Mesothelial cell of epicardium (in vitro differentiated cells): ENCODE data around the gene NSFL1C. TPM values are rescaled to one million over a fixed set of nuclear protein-coding genes. Genes with fewer than 3 reads are reported as not detected.

Experiments
- DNase-seq, 2 experiments: peaks; one replicate each; pipeline ENCODE4 v3.0.0; 2021; ENCODE audit warnings: low spot score in 2 of 2; ENCODE audit not compliant: unreplicated experiment in 2 of 2
- H3K27ac Mint-ChIP-seq: 2 replicates; pipeline ENCODE4 v1.8.0; 2021; ENCODE audit warnings: mixed read lengths
- H3K27me3 Mint-ChIP-seq: 2 replicates; pipeline ENCODE4 v1.8.0; 2021; ENCODE audit warnings: low read depth, mixed read lengths
- H3K36me3 Mint-ChIP-seq: 2 replicates; pipeline ENCODE4 v1.8.0; 2021; ENCODE audit warnings: mixed read lengths
- H3K4me1 Mint-ChIP-seq: 2 replicates; pipeline ENCODE4 v1.8.0; 2021; ENCODE audit warnings: mixed read lengths
- H3K4me3 Mint-ChIP-seq: 2 replicates; pipeline ENCODE4 v1.8.0; 2021; ENCODE audit warnings: mild to moderate bottlenecking, moderate library complexity, mixed read lengths
- H3K9me3 Mint-ChIP-seq: 2 replicates; pipeline ENCODE4 v1.8.0; 2021; ENCODE audit warnings: mixed read lengths
- total RNA-seq: library from RNA; stranded (reverse); gene quantifications from 3 replicates; pipeline ENCODE4 v1.2.1, GENCODE V29; 2021
- TF ChIP-seq, protein P1 (sequence below): fragments of 200-600 bp; sonication (generic); IDR thresholded peaks from one replicate; pipeline ENCODE4 v1.5.0; 2021; ENCODE audit warnings: antibody characterized with exemption; ENCODE audit not compliant: unreplicated experiment

NSFL1C gene
- total RNA-seq, result 73.7 to 76.7 TPM (median 74.8 TPM) in 3 replicates

DNA sequence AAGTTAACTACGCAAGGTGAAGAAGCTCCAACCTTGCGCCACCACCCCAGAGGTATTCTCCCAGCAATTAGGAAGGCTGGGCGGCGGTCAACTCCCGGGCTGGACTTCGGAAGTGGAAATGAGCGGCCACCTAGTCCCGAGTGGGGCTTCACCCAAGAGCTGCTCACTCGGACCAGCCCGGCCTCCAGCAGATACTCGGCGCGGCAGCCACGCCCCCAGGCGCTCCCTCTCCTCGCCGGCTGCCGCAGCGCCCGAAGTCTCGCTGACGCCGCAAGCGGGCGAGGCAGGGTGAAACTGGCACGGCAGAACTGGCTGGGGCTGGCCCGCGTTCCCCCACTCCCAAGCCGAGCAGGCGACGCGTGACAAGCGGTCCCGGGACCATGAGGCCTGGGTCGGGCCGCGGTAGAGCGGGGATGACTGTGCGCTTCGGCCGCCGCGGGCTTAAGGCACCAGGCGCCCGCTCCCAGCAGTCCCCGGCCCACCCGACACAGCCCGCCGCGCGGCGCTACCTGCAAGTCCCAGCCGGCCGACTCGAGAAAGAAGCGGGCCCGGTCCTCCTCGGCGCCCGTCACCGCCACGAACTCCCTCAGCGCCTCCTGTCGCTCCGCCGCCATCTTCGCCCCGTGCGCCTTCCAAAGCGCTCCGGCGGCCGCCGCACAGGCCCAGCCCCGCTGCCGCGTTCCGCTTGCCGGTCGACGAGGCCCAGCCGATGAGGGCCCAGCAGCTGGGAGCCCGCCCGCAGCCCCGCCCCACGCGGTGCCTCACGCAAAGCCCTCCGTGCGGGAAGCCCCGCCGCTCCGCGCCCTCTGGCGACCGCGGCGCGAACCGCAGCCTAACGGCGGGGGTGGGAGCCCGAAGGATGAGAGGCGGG lies at the start of gene NSFL1C:
Gene NSFL1C (minus strand): TSS at position 639 of the 871 bp plus-strand sequence. CDS start 25 bp downstream, at position 614.
- Mint-ChIP-seq H3K4me3 (peak within 1 kb of the TSS; percentile 82), H3K36me3 (no peaks in the 10 kb centered on the region), H3K27me3 (peaks cover 11% of the 10 kb centered on the region), H3K4me1 (peaks cover 18% of the 10 kb centered on the region), H3K9me3 (no peaks in the 10 kb centered on the region), H3K27ac (peak within 1 kb of the TSS; percentile 91)
- TF ChIP-seq, protein P1, sequence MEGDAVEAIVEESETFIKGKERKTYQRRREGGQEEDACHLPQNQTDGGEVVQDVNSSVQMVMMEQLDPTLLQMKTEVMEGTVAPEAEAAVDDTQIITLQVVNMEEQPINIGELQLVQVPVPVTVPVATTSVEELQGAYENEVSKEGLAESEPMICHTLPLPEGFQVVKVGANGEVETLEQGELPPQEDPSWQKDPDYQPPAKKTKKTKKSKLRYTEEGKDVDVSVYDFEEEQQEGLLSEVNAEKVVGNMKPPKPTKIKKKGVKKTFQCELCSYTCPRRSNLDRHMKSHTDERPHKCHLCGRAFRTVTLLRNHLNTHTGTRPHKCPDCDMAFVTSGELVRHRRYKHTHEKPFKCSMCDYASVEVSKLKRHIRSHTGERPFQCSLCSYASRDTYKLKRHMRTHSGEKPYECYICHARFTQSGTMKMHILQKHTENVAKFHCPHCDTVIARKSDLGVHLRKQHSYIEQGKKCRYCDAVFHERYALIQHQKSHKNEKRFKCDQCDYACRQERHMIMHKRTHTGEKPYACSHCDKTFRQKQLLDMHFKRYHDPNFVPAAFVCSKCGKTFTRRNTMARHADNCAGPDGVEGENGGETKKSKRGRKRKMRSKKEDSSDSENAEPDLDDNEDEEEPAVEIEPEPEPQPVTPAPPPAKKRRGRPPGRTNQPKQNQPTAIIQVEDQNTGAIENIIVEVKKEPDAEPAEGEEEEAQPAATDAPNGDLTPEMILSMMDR, result peak; percentile 97
- peak; percentile 96 to 99 for DNase-seq

DNA sequence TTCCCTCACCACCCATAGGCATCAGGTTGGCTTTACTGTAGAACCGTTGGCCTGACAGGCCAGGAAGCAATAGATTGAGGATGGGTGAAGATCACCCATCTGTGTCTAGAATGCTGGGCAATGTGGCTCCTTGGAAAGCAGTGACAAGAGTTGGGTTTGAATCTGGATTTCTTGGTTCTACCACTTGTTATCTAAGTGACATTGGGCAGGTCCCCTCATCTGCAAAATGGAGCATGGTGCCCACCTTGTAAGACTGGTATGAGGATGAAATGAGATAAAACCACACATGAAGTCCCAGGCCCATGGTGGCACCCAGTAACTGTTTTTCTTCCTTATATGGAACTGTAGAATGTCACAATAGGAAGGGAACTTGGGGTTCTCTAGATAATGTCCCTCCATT lies 47.2 kb upstream of the NSFL1C start:
- DNase-seq, result no peak
- TF ChIP-seq, protein P1, result no peak
- H3K27ac Mint-ChIP-seq, result no peak overlapping the region
- no peaks in the 10 kb centered on the region for H3K36me3 Mint-ChIP-seq
- H3K27me3 Mint-ChIP-seq, result peaks cover 63% of the 10 kb centered on the region
- H3K9me3 Mint-ChIP-seq, result no peaks in the 10 kb centered on the region
- H3K4me1 Mint-ChIP-seq, result no peaks in the 10 kb centered on the region
- H3K4me3 Mint-ChIP-seq, result no peak overlapping the region

DNA sequence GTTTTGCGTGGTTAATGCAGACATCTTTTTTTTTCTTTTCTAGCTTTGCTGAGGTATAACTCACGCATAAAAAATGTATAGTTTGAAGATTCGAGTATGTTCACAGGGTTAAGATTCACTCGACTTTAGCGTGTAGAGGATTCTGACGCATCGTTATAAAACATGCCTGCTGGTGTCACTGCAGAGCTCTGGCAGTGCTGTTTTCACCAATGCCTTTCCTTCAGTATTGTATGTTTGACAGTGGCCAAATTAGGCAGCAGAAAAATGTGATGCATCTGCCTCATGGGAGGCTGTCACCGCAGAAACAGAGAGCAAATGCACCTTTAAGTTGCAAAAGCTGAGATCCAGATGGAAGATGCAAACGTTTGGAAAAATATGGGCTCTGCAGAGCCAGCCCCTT lies 42.6 kb upstream of the NSFL1C start:
- Mint-ChIP-seq H3K27ac (no peak overlapping the region), H3K27me3 (peaks cover 76% of the 10 kb centered on the region), H3K36me3 (no peaks in the 10 kb centered on the region), H3K4me1 (no peaks in the 10 kb centered on the region), H3K4me3 (no peak overlapping the region), H3K9me3 (no peaks in the 10 kb centered on the region)
- TF ChIP-seq, protein P1, result no peak
- no peak for DNase-seq

DNA sequence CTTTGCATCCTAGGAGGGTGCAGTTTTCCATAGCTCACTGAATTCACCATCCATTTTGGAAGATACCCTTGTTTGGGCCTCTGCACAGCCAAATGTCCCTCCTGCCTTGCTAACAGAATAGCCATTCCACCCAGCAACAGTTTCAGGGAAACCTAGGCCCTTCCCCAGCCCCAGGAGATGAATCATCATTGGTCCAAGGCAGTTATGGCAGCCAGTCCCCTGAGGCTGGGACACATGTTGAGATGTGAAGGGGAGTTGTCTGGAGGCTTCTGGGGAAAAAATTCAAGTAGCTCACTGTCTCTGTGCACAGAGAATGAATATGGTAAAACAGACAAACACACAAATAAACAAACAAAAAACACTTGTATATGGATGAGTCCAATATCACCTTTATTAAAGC lies 41.9 kb upstream of the NSFL1C start:
- DNase-seq, result no peak
- TF ChIP-seq, protein P1, result no peak
- no peak overlapping the region for H3K4me3 Mint-ChIP-seq
- peaks cover 72% of the 10 kb centered on the region for H3K27me3 Mint-ChIP-seq
- peaks cover under 1% of the 10 kb centered on the region for H3K9me3 Mint-ChIP-seq
- H3K36me3 Mint-ChIP-seq, result no peaks in the 10 kb centered on the region
- no peak overlapping the region for H3K27ac Mint-ChIP-seq
- H3K4me1 Mint-ChIP-seq, result no peaks in the 10 kb centered on the region

DNA sequence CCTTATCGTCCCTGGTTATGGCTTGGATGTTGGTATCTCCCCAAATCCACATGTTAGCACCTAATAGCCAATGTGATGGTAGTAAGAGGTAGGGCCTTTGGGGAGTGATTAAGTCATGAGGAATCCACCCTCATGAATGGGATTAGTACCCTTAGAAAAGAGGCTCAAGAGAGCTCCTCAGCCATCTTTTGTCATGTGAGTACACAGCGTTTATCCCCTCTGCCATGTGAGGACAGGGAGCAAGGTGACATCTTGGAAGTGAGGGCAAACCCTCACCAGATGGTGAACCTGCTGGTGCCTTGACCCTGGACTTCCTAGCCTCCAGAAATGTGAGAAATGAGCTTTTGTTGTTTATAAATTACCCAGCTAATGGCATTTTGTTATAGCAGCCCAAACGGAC lies 40.6 kb upstream of the NSFL1C start:
- H3K4me3 Mint-ChIP-seq, result no peak overlapping the region
- peaks cover 11% of the 10 kb centered on the region for H3K9me3 Mint-ChIP-seq
- H3K4me1 Mint-ChIP-seq, result no peaks in the 10 kb centered on the region
- TF ChIP-seq, protein P1, result no peak
- no peak for DNase-seq
- H3K27me3 Mint-ChIP-seq, result peaks cover 68% of the 10 kb centered on the region
- H3K36me3 Mint-ChIP-seq, result no peaks in the 10 kb centered on the region
- no peak overlapping the region for H3K27ac Mint-ChIP-seq
